Stimulated activated naive CD8-positive, alpha-beta T cell treated with anti-CD3 and anti-CD28 coated beads, Interleukin-15, amount 100 ng/mL, for 72 hours (primary cell): ENCODE data around the gene NEDD4.
"Not testable (repeated sequence)": the region's sequence is repeated elsewhere in the genome, so short reads cannot be mapped to it uniquely, and the experiment has no call there.

Experiments used
- ATAC-seq: fragments of 150-1000 bp; cut with Tn5 transposase; 2 replicates; pipeline ENCODE4 v1.10.0; 2021; ENCODE audit warnings: mild to moderate bottlenecking, moderate library complexity
- DNase-seq, 2 donors: peaks; one replicate each; pipeline ENCODE4 v3.0.0; 2021 to 2022
- H3K27ac Mint-ChIP-seq, 2 donors: one replicate each; pipeline ENCODE4 v1.8.0; 2022; ENCODE audit warnings: mild to moderate bottlenecking in 2 of 2, mixed read lengths in 2 of 2, moderate library complexity in 2 of 2
- H3K27me3 Mint-ChIP-seq: one replicate; pipeline ENCODE4 v1.8.0; 2022; ENCODE audit warnings: mixed read lengths
- H3K4me1 Mint-ChIP-seq: one replicate; pipeline ENCODE4 v1.8.0; 2022; ENCODE audit warnings: mild to moderate bottlenecking, mixed read lengths
- H3K4me3 Mint-ChIP-seq, 2 donors: one replicate each; pipeline ENCODE4 v1.8.0; 2022; ENCODE audit warnings: mild to moderate bottlenecking in 2 of 2, mixed read lengths in 2 of 2, moderate library complexity in 1 of 2
- H3K9me3 Mint-ChIP-seq, 2 donors: one replicate each; pipeline ENCODE4 v1.8.0; 2022; ENCODE audit warnings: mixed read lengths in 2 of 2

Gene NEDD4

DNA sequence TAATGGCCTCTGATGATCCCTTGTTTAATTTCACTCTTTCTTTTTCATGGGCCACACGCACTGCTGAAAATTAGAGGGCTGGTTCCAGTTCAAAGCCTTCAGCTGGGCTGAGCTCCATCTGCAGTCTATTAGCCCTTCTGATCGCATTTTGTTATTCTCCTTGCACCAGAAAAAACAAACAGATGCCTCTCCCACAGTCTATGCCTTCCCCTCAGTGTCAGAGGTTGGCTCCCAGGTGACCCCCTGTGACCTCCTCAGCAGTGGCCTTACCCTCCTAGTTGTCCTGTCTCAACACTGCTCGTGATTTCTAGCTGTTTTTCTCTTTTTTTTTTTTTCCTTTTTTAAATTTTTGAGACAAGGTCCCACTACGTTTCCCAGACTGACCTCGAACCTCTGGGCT is 173.4 kb downstream of the NEDD4 start:
- peak overlapping the region; percentile 35 to 40 for H3K27ac Mint-ChIP-seq
- no peak overlapping the region for H3K4me3 Mint-ChIP-seq
- no peaks in the 10 kb centered on the region for H3K27me3 Mint-ChIP-seq
- ATAC-seq (no peak), DNase-seq (no peak)
- H3K9me3 Mint-ChIP-seq: no peaks in the 10 kb centered on the region
- no peaks in the 10 kb centered on the region for H3K4me1 Mint-ChIP-seq

- DNase-seq: no peak
- H3K9me3 Mint-ChIP-seq: no peaks in the 10 kb centered on the region
- no peaks in the 10 kb centered on the region for H3K4me1 Mint-ChIP-seq
- no peak for ATAC-seq
- peak overlapping the region in 1 of 2 donors; percentile 40 for H3K27ac Mint-ChIP-seq
- H3K4me3 Mint-ChIP-seq: no peak overlapping the region
- no peaks in the 10 kb centered on the region for H3K27me3 Mint-ChIP-seq
Observed at GRCh38 chr15:55819397-55820034, 173.9 kb downstream of the NEDD4 start.

- Mint-ChIP-seq H3K27me3 (no peaks in the 10 kb centered on the region), H3K4me3 (no peak overlapping the region), H3K4me1 (no peaks in the 10 kb centered on the region), H3K9me3 (no peaks in the 10 kb centered on the region), H3K27ac (no peak overlapping the region)
- no peak for DNase-seq
- no peak for ATAC-seq
Observed at GRCh38 chr15:55816017-55816416, 177.4 kb downstream of the NEDD4 start.

- H3K9me3 Mint-ChIP-seq: no peaks in the 10 kb centered on the region
- ATAC-seq (no peak), DNase-seq (no peak)
- H3K27me3 Mint-ChIP-seq: peaks cover 53% of the 10 kb centered on the region
- no peaks in the 10 kb centered on the region for H3K4me1 Mint-ChIP-seq
- H3K4me3 Mint-ChIP-seq: no peak overlapping the region
- peak overlapping the region in 1 of 2 donors; percentile 53 for H3K27ac Mint-ChIP-seq
Observed at GRCh38 chr15:55802600-55803376, 190.6 kb downstream of the NEDD4 start.

DNA sequence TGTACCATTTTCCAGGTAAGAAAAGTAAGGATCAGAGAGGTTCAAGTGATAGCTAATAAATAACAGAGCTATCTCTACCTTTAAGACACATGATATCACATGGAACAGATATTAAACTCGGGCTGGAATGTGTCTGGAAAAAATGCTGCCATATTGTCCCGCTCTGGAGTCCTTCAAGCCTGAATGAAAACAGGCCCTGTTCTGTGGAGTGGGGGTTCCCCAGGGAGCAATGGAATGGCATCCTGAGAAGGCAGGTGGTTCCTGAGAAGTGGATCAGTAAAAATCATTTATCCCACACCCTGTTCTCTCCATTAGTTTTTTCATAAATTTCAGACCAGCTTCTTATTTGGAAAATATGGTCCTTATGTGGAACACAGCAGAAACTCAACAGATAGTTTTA is 193.2 kb downstream of the NEDD4 start:
- peaks cover 53% of the 10 kb centered on the region for H3K27me3 Mint-ChIP-seq
- H3K4me3 Mint-ChIP-seq: no peak overlapping the region
- no peaks in the 10 kb centered on the region for H3K9me3 Mint-ChIP-seq
- ATAC-seq (no peak), DNase-seq (no peak)
- no peaks in the 10 kb centered on the region for H3K4me1 Mint-ChIP-seq
- H3K27ac Mint-ChIP-seq: no peak overlapping the region

- Mint-ChIP-seq H3K4me1 (no peaks in the 10 kb centered on the region), H3K9me3 (no peaks in the 10 kb centered on the region), H3K27ac (peak overlapping the region in 1 of 2 donors; percentile 39), H3K27me3 (peaks cover 47% of the 10 kb centered on the region), H3K4me3 (no peak overlapping the region)
- ATAC-seq: no peak
- DNase-seq: peak; percentile 38 to 39
Observed at GRCh38 chr15:55799291-55800212, 193.9 kb downstream of the NEDD4 start.

DNA sequence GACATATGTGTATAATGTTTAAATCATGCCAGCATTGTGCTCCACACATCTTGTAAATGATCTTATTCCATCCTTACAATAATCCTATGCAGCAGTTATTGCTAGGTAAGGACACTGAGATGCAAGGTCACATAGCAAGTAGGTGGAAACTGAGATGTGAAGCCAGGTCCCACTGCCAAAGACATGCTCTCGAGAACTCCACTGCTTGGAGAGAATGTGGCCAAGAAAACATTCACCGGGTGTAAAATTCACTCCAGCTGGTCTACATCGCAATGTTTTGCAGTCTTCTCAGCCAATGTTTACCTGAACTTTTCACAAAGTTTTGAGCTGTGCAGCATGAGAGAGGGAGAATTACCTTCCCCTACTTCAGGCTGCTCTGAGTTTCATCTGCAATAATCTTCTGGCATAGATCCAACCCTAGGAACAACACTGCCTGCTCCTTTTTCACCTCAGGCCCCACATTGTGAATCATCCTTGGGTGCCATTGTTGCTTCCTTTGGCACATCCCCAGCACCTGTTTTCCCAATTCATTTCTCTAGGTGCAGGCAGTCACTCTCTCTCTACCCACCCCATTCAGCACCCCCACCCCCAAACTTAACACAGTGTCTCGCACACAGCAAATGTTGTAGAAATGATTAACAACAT is 197.0 kb downstream of the NEDD4 start:
- ATAC-seq: no peak
- DNase-seq: no peak

DNA sequence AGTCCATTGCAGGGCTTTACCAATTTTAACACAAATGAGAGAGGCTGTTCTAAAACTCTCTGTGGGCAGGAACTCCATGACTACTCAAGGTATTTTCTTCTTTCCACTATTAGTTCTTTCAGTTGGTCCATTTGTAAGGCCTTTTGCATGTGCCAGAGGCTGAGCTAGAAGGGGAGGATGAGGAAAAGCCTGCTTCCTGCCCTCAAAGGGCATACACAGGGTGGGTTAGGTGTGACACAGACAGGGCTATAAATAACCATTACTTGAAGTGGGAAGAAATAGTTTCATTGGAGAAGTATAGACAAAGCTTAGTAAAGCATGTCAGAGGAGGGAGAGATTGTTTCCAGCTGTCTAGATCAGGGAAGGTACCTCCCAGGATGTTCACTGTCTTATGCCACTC is 198.4 kb downstream of the NEDD4 start:
- ATAC-seq (no peak), DNase-seq (no peak)
- H3K4me1 Mint-ChIP-seq: no peaks in the 10 kb centered on the region
- H3K9me3 Mint-ChIP-seq: peaks cover 9 to 13% of the 10 kb centered on the region in 2 donors
- no peak overlapping the region for H3K4me3 Mint-ChIP-seq
- H3K27ac Mint-ChIP-seq: no peak overlapping the region
- peaks cover 27% of the 10 kb centered on the region for H3K27me3 Mint-ChIP-seq

More for the DNA sequence above, 197.0 kb downstream of the NEDD4 start:
- no peak overlapping the region for H3K27ac Mint-ChIP-seq
- peaks cover 9 to 13% of the 10 kb centered on the region in 2 donors for H3K9me3 Mint-ChIP-seq
- H3K4me1 Mint-ChIP-seq: no peaks in the 10 kb centered on the region
- peaks cover 34% of the 10 kb centered on the region for H3K27me3 Mint-ChIP-seq
- H3K4me3 Mint-ChIP-seq: no peak overlapping the region

DNA sequence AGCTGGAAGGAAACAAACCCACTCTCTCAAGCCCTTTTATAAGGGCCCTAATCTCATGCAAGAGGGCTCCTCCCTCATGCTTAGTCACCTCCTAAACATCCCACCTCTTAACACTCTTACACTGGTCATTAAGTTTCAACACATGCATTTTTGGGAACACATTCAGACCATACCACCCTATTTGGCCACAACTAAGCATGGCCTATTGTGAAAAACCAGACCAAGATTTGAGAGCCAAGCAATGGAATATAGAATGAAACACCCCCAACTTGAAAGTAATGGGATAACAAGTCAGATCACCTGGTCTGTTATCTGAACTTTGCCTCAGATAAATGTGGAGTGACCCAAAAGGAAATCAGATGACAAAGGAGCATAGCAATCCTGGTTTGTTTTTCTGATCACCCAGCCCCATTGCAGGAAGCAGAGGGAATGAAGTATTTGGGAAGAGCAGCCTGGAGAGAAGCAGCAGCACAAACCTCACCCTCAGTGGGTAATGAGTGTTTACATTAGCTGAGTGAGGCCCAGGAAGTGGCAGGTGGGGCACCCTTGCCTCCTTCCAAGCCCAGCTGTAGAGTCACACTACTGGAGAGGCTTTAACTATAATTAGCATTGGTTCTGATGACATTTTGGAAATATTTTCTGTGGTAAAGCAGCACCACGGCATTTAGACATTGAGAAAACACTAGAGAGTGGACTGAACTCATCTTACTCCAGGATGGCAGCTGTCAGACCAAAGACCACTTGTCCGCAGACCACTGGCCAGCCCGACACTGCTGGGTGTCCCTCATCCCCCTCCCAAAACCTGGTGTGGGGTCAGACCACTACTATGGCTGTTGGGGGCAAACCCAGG is 201.6 kb downstream of the NEDD4 start:
- Mint-ChIP-seq H3K4me1 (no peaks in the 10 kb centered on the region), H3K27ac (no peak overlapping the region), H3K27me3 (peaks cover 5% of the 10 kb centered on the region), H3K9me3 (peaks cover 9 to 13% of the 10 kb centered on the region in 2 donors), H3K4me3 (no peak overlapping the region)
- ATAC-seq (no peak), DNase-seq (no peak)

GRCh38 chr15:55789066-55789660 is 204.2 kb downstream of the NEDD4 start:
- no peaks in the 10 kb centered on the region for H3K27me3 Mint-ChIP-seq
- ATAC-seq (no peak), DNase-seq (peak; percentile 39 to 50)
- no peak overlapping the region for H3K27ac Mint-ChIP-seq
- no peaks in the 10 kb centered on the region for H3K4me1 Mint-ChIP-seq
- no peak overlapping the region for H3K4me3 Mint-ChIP-seq
- H3K9me3 Mint-ChIP-seq: peaks cover 9 to 11% of the 10 kb centered on the region in 2 donors

GRCh38 chr15:55786341-55786740 is 207.1 kb downstream of the NEDD4 start:
- no peaks in the 10 kb centered on the region for H3K9me3 Mint-ChIP-seq
- peaks cover 8% of the 10 kb centered on the region for H3K27me3 Mint-ChIP-seq
- DNase-seq (no peak), ATAC-seq (no peak)
- no peak overlapping the region for H3K27ac Mint-ChIP-seq
- H3K4me3 Mint-ChIP-seq: no peak overlapping the region
- H3K4me1 Mint-ChIP-seq: no peaks in the 10 kb centered on the region

GRCh38 chr15:55785593-55785992 is 207.8 kb downstream of the NEDD4 start:
- DNase-seq, H3K9me3 Mint-ChIP-seq, H3K4me1 Mint-ChIP-seq, H3K4me3 Mint-ChIP-seq, H3K27me3 Mint-ChIP-seq, H3K27ac Mint-ChIP-seq, ATAC-seq: not testable (repeated sequence)

DNA sequence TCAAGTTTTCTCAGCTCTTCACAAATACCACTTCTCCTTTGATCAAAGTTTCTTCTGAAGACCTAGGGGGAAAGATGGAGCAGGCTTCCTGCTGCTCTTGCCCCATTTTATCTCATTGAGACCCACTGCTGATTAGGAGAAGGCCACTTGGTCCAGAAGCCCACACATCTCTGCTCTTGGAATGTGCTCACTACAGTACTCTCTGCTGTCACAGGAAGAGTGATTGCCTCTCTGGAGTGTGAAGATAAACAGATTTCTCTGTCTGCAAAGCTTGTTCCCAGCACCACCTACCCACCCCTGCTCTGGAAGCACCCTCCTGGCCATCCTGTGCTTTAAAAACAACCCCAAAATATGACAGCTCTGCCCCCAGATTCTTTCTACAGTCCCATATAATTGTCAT is 209.1 kb downstream of the NEDD4 start:
- Mint-ChIP-seq H3K27me3 (peaks cover 22% of the 10 kb centered on the region), H3K4me3 (no peak overlapping the region), H3K27ac (no peak overlapping the region), H3K4me1 (no peaks in the 10 kb centered on the region), H3K9me3 (no peaks in the 10 kb centered on the region)
- DNase-seq (no peak), ATAC-seq (no peak)

DNA sequence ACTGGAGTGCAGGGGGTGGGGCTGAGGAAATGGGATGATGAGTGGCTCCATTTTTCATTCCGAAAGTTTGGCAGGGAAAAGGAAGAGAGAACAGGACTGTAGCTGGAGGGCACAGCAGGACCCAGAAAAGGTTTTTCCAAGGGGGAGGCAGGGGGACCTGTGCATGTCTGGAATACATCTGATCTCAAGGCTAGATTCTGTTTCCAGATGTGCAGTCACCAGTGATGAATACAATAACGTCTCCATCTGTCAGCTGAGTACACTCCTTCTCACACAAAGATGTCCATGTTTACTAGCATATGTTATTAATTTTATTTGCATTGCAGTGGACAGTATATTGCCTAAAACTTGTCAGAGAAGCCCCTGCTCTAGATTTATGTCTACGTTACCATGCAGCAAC is 210.5 kb downstream of the NEDD4 start:
- Mint-ChIP-seq H3K4me1 (no peaks in the 10 kb centered on the region), H3K27me3 (peaks cover 25% of the 10 kb centered on the region), H3K9me3 (no peaks in the 10 kb centered on the region), H3K4me3 (no peak overlapping the region), H3K27ac (no peak overlapping the region)
- DNase-seq (no peak), ATAC-seq (no peak)
